SK-N-SH (cell line): ENCODE data around the gene PMP22. TPM values are rescaled to one million over a fixed set of nuclear protein-coding genes. Genes with fewer than 3 reads are reported as not detected.

Experiments used
- CTCF ChIA-PET: fragments of 300-600, 350-600 bp; formaldehyde crosslinking; extraction: SDS; loops from one replicate; lab custom pipeline; 2021; lab: Yijun Ruan, JAX
- POLR2A ChIA-PET: fragments of 350-600 bp; sonication (Branson Sonifier 250); formaldehyde crosslinking; extraction: SDS; loops from one replicate; lab custom pipeline; 2020; ENCODE audit warnings: antibody characterized with exemption, inconsistent platforms; lab: Yijun Ruan, JAX
- DNase-seq: peaks from one replicate; pipeline ENCODE4 v3.0.0; 2012
- H2AFZ ChIP-seq: fragments of 200-600 bp; sonication (generic); 2 replicates; pipeline ENCODE4 v1.8.1; 2016; ENCODE audit warnings: antibody characterized with exemption, mild to moderate bottlenecking, low read depth
- H3F3A ChIP-seq: fragments of 200-600 bp; sonication (generic); replicated peaks from 2 replicates; pipeline ENCODE3; 2016; ENCODE audit warnings: antibody characterized with exemption, mild to moderate bottlenecking; ENCODE audit not compliant: insufficient read depth
- H3K27ac ChIP-seq, 2 experiments: fragments of 200-500 bp in 1 of 2; fragments of 200-600 bp in 1 of 2; sonication (Bioruptor generic) in 1 of 2; sonication (generic), shearing (Covaris generic) in 1 of 2; 2 replicates each; pipeline versions ENCODE4 v1.5.1 to v1.6.1; 2014 to 2016; ENCODE audit warnings: low read depth in 2 of 2, inconsistent platforms in 1 of 2, low read length in 1 of 2, mild to moderate bottlenecking in 1 of 2, mixed read lengths in 1 of 2
- H3K27me3 ChIP-seq: fragments of 200-600 bp; sonication (generic), shearing (Covaris generic); 2 replicates; pipeline ENCODE4 v1.6.1; 2016; ENCODE audit warnings: mixed run types; ENCODE audit not compliant: insufficient read depth
- H3K36me3 ChIP-seq, 2 experiments: fragments of 200-500 bp in 1 of 2; fragments of 200-600 bp in 1 of 2; sonication (Bioruptor generic) in 1 of 2; sonication (generic) in 1 of 2; replicated peaks in 1 of 2; 2 replicates each; pipeline versions ENCODE3 to v1.5.1; 2014 to 2016; ENCODE audit warnings: low read length in 1 of 2, mild to moderate bottlenecking in 1 of 2; ENCODE audit not compliant: insufficient read depth in 2 of 2, control insufficient read depth in 1 of 2
- H3K4me1 ChIP-seq, 2 experiments: fragments of 200-500 bp in 1 of 2; fragments of 200-600 bp in 1 of 2; sonication (Bioruptor generic) in 1 of 2; sonication (generic), shearing (Covaris generic) in 1 of 2; 2 replicates each; pipeline versions ENCODE4 v1.5.1 to v1.6.1; 2014 to 2016; ENCODE audit warnings: low read depth in 1 of 2, low read length in 1 of 2, mixed run types in 1 of 2; ENCODE audit not compliant: insufficient read depth in 2 of 2, control insufficient read depth in 1 of 2
- H3K4me2 ChIP-seq: fragments of 200-600 bp; sonication (generic), shearing (Covaris generic); 2 replicates; pipeline ENCODE4 v1.6.1; 2017; ENCODE audit warnings: mixed run types
- H3K4me3 ChIP-seq, 2 experiments: fragments of 200-500 bp in 1 of 2; fragments of 200-600 bp in 1 of 2; sonication (Bioruptor generic) in 1 of 2; sonication (generic), shearing (Covaris generic) in 1 of 2; 2 replicates each; pipeline versions ENCODE4 v1.5.1 to v1.8.1; 2014 to 2016; ENCODE audit warnings: low read depth in 2 of 2, inconsistent platforms in 1 of 2, low read length in 1 of 2, mild to moderate bottlenecking in 1 of 2, mixed read lengths in 1 of 2, moderate library complexity in 1 of 2
- H3K79me2 ChIP-seq: fragments of 200-600 bp; sonication (generic); 2 replicates; pipeline ENCODE4 v1.8.1; 2017; ENCODE audit warnings: mild to moderate bottlenecking; ENCODE audit not compliant: insufficient read depth
- H3K9ac ChIP-seq: fragments of 200-600 bp; sonication (generic); 2 replicates; pipeline ENCODE4 v1.6.1; 2017; ENCODE audit warnings: mixed run types
- H3K9me2 ChIP-seq: fragments of 200-600 bp; sonication (generic); 2 replicates; pipeline ENCODE4 v1.6.1; 2017; ENCODE audit warnings: mixed run types
- H3K9me3 ChIP-seq: fragments of 200-600 bp; sonication (generic); 2 replicates; pipeline ENCODE4 v1.6.1; 2017; ENCODE audit warnings: mixed run types, mild to moderate bottlenecking, moderate library complexity
- H4K20me1 ChIP-seq: fragments of 200-600 bp; sonication (generic); 2 replicates; pipeline ENCODE4 v1.6.1; 2017; ENCODE audit warnings: mild to moderate bottlenecking, mixed run types; ENCODE audit not compliant: insufficient read depth
- ELF1 ChIP-seq: IDR thresholded peaks from 2 replicates; pipeline ENCODE4 v1.4.0; 2012
- EP300 ChIP-seq, 2 experiments: IDR thresholded peaks; 2 replicates each; pipeline versions ENCODE4 v1.4.0 to v1.6.1; 2012; ENCODE audit warnings: borderline replicate concordance in 1 of 2, low read depth in 1 of 2, low read length in 1 of 2
- EZH2phosphoT487 ChIP-seq: fragments of 200-600 bp; sonication (generic); IDR thresholded peaks from 2 replicates; pipeline ENCODE4 v1.6.1; 2017; ENCODE audit warnings: low read depth, mixed run types, mild to moderate bottlenecking, antibody characterized with exemption, moderate library complexity, borderline replicate concordance
- FOXJ3 ChIP-seq: sonication (generic); formaldehyde crosslinking; IDR thresholded peaks from 2 replicates; pipeline ENCODE4 v1.5.1; 2020; ENCODE audit warnings: mild to moderate bottlenecking, missing genetic modification reagents
- FOXM1 ChIP-seq: IDR thresholded peaks from 2 replicates; pipeline ENCODE4 v1.4.0; 2012; ENCODE audit warnings: low read depth, mild to moderate bottlenecking
- GABPA ChIP-seq: IDR thresholded peaks from 2 replicates; pipeline ENCODE4 v1.4.0; 2012; ENCODE audit warnings: low read depth, mild to moderate bottlenecking
- GATA2 ChIP-seq: sonication (generic); formaldehyde crosslinking; IDR thresholded peaks from 2 replicates; pipeline ENCODE4 v1.5.0; 2020; ENCODE audit warnings: mild to moderate bottlenecking, missing genetic modification reagents
- JUND ChIP-seq: IDR thresholded peaks from 2 replicates; pipeline ENCODE4 v1.4.0; 2012
- MEF2A ChIP-seq: IDR thresholded peaks from 2 replicates; pipeline ENCODE4 v1.4.0; 2012; ENCODE audit warnings: low read depth, borderline replicate concordance
- MXI1 ChIP-seq: IDR thresholded peaks from 2 replicates; pipeline ENCODE4 v1.6.1; 2012; ENCODE audit warnings: mild to moderate bottlenecking, low read depth, low read length, improper control_type of control experiment
- NRF1 ChIP-seq: IDR thresholded peaks from 2 replicates; pipeline ENCODE4 v1.6.1; 2012; ENCODE audit warnings: low read depth, mild to moderate bottlenecking, low read length
- SIN3A ChIP-seq: IDR thresholded peaks from 2 replicates; pipeline ENCODE4 v1.6.1; 2012; ENCODE audit warnings: low read depth, mild to moderate bottlenecking, low read length, moderate library complexity, borderline replicate concordance
- YY1 ChIP-seq: IDR thresholded peaks from 2 replicates; pipeline ENCODE4 v1.4.0; 2012; ENCODE audit warnings: low read depth, mild to moderate bottlenecking
- WGBS: methylation state at CpG from one replicate; pipeline ENCODE4 v1.1.6; 2017; ENCODE audit warnings: low lambda C conversion rate; 5-methylcytosine and 5-hydroxymethylcytosine counted together
- polyA plus RNA-seq, 3 experiments: library from polyadenylated mRNA; depleted of rRNA; stranded (reverse); fragments of >200 nt; gene quantifications; 2 replicates each; pipeline ENCODE4 v1.2.3, GENCODE V29; 2012
- TF ChIP-seq, protein P1 (sequence below): fragments of 150-350 bp; IDR thresholded peaks from 2 replicates; pipeline ENCODE4 v1.6.1; 2016; ENCODE audit warnings: mild to moderate bottlenecking, low read depth, low read length
- TF ChIP-seq, protein P2 (sequence below): IDR thresholded peaks from 2 replicates; pipeline ENCODE4 v1.6.1; 2012; ENCODE audit warnings: mild to moderate bottlenecking, low read depth, low read length, moderate library complexity
- TF ChIP-seq, protein P3 (sequence below): fragments of 150-350 bp; IDR thresholded peaks from 2 replicates; pipeline ENCODE4 v1.6.1; 2017; ENCODE audit warnings: antibody characterized with exemption, low read length, low read depth, borderline replicate concordance
- TF ChIP-seq, protein P4 (sequence below): IDR thresholded peaks from 2 replicates; pipeline ENCODE4 v1.4.0; 2012; ENCODE audit warnings: low read depth, borderline replicate concordance
- TF ChIP-seq, protein P5 (sequence below): fragments of 200-600 bp; sonication (generic); IDR thresholded peaks from 2 replicates; pipeline ENCODE4 v1.6.1; 2017; ENCODE audit warnings: antibody characterized with exemption, mild to moderate bottlenecking, moderate library complexity
- TF ChIP-seq, protein P6 (sequence below): IDR thresholded peaks from 2 replicates; pipeline ENCODE4 v1.4.0; 2012; ENCODE audit warnings: low read depth

The PMP22 gene
- polyA plus RNA-seq, 1 of the 3 experiments (the other 2 are of a cell fraction): 82.5 TPM

DNA sequence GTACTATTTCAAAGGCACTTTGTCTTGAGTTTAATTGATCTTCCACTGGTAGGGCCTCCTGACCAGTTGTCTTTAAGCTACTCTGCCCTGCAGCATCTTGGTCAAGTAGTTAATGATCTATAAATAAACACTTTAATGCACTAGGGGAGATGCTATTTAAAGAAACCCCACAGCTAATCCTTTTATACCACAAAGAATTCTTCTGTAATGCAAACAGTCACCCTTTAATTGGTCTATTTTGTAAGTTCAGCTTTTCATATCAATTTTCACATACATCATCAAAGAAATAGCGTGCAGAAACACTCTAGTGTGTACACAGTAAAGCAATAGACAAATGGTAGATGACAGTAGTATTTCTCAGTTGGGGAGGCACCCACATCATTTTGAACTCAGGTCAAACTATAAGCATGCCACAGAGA, 70.3 kb downstream of the PMP22 start:
- CTCF ChIA-PET: interaction anchor here (0.5 to 2.6 kb wide), 4 partner anchors 19 to 132 kb away, joined by 3 to 8 read pairs (median 4); no protein-coding TSS in a partner anchor
- H3K36me3 ChIP-seq: no peaks in the 10 kb centered on the region
- DNase-seq: no peak
- H3K79me2 ChIP-seq: no peaks in the 10 kb centered on the region
- H3F3A ChIP-seq: no peaks in the 10 kb centered on the region
- no peaks in the 10 kb centered on the region for H3K9me3 ChIP-seq
- H3K9me2 ChIP-seq: no peaks in the 10 kb centered on the region
- TF ChIP-seq ELF1: no peak
- no peak for TF ChIP-seq MXI1
- TF ChIP-seq EZH2phosphoT487: no peak
- TF ChIP-seq EP300 (IDR thresholded peaks at IDR 0.05; ENCODE audit: borderline replicate concordance in 1 of 2, low read depth in 1 of 2, low read length in 1 of 2): no peak
- no peak for TF ChIP-seq SIN3A
- TF ChIP-seq, protein P1, sequence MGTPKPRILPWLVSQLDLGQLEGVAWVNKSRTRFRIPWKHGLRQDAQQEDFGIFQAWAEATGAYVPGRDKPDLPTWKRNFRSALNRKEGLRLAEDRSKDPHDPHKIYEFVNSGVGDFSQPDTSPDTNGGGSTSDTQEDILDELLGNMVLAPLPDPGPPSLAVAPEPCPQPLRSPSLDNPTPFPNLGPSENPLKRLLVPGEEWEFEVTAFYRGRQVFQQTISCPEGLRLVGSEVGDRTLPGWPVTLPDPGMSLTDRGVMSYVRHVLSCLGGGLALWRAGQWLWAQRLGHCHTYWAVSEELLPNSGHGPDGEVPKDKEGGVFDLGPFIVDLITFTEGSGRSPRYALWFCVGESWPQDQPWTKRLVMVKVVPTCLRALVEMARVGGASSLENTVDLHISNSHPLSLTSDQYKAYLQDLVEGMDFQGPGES: no peak
- TF ChIP-seq NRF1: no peak
- no peak for TF ChIP-seq GABPA
- TF ChIP-seq JUND: no peak
- TF ChIP-seq, protein P2, sequence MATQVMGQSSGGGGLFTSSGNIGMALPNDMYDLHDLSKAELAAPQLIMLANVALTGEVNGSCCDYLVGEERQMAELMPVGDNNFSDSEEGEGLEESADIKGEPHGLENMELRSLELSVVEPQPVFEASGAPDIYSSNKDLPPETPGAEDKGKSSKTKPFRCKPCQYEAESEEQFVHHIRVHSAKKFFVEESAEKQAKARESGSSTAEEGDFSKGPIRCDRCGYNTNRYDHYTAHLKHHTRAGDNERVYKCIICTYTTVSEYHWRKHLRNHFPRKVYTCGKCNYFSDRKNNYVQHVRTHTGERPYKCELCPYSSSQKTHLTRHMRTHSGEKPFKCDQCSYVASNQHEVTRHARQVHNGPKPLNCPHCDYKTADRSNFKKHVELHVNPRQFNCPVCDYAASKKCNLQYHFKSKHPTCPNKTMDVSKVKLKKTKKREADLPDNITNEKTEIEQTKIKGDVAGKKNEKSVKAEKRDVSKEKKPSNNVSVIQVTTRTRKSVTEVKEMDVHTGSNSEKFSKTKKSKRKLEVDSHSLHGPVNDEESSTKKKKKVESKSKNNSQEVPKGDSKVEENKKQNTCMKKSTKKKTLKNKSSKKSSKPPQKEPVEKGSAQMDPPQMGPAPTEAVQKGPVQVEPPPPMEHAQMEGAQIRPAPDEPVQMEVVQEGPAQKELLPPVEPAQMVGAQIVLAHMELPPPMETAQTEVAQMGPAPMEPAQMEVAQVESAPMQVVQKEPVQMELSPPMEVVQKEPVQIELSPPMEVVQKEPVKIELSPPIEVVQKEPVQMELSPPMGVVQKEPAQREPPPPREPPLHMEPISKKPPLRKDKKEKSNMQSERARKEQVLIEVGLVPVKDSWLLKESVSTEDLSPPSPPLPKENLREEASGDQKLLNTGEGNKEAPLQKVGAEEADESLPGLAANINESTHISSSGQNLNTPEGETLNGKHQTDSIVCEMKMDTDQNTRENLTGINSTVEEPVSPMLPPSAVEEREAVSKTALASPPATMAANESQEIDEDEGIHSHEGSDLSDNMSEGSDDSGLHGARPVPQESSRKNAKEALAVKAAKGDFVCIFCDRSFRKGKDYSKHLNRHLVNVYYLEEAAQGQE: no peak
- TF ChIP-seq, protein P3, sequence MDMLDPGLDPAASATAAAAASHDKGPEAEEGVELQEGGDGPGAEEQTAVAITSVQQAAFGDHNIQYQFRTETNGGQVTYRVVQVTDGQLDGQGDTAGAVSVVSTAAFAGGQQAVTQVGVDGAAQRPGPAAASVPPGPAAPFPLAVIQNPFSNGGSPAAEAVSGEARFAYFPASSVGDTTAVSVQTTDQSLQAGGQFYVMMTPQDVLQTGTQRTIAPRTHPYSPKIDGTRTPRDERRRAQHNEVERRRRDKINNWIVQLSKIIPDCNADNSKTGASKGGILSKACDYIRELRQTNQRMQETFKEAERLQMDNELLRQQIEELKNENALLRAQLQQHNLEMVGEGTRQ: no peak
- no peak for TF ChIP-seq GATA2 (CRISPR knock-in tag)
- 16% methylated on average over 1 of the region's 1 CpG for WGBS
- no peak overlapping the region for H3K27ac ChIP-seq
- peaks cover 0 to 13% of the 10 kb centered on the region in 2 experiments; a peak in 2 of 4 replicates for H3K4me1 ChIP-seq
- no peak overlapping the region for H3K4me2 ChIP-seq
- H2AFZ ChIP-seq: no peak overlapping the region
- POLR2A ChIA-PET: no interaction called here
- no peak overlapping the region for H3K9ac ChIP-seq
- H4K20me1 ChIP-seq: no peaks in the 10 kb centered on the region
- H3K27me3 ChIP-seq: no peaks in the 10 kb centered on the region
- no peak overlapping the region for H3K4me3 ChIP-seq

DNA sequence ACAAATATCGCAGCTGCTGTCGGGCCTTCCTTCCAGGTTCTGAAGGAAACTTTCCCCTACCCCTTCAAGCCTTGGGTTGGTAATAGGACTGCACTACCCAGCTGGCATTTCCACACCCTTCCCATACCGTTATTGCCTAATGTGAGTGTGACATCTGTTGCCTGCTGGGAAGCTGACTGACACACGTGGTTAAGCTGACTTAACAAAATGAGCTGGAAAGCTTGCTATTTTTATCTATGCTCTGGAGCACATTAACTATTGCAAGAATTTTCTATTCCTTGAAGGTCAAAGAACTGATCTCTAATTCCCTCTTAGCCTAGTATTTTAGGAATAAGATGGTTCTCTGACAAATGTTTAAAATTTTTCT, 79.5 kb downstream of the PMP22 start:
- 30% methylated on average over 4 of the region's 4 CpGs for WGBS
- H3K27ac ChIP-seq: no peak overlapping the region
- no peak for TF ChIP-seq GABPA
- TF ChIP-seq, protein P4, sequence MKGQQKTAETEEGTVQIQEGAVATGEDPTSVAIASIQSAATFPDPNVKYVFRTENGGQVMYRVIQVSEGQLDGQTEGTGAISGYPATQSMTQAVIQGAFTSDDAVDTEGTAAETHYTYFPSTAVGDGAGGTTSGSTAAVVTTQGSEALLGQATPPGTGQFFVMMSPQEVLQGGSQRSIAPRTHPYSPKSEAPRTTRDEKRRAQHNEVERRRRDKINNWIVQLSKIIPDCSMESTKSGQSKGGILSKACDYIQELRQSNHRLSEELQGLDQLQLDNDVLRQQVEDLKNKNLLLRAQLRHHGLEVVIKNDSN: no peak
- TF ChIP-seq, protein P5, sequence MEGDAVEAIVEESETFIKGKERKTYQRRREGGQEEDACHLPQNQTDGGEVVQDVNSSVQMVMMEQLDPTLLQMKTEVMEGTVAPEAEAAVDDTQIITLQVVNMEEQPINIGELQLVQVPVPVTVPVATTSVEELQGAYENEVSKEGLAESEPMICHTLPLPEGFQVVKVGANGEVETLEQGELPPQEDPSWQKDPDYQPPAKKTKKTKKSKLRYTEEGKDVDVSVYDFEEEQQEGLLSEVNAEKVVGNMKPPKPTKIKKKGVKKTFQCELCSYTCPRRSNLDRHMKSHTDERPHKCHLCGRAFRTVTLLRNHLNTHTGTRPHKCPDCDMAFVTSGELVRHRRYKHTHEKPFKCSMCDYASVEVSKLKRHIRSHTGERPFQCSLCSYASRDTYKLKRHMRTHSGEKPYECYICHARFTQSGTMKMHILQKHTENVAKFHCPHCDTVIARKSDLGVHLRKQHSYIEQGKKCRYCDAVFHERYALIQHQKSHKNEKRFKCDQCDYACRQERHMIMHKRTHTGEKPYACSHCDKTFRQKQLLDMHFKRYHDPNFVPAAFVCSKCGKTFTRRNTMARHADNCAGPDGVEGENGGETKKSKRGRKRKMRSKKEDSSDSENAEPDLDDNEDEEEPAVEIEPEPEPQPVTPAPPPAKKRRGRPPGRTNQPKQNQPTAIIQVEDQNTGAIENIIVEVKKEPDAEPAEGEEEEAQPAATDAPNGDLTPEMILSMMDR: no peak
- no peak for TF ChIP-seq YY1
- no peak for TF ChIP-seq GATA2 (CRISPR knock-in tag)
- TF ChIP-seq MEF2A: no peak
- TF ChIP-seq, protein P6, sequence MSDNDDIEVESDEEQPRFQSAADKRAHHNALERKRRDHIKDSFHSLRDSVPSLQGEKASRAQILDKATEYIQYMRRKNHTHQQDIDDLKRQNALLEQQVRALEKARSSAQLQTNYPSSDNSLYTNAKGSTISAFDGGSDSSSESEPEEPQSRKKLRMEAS: no peak
- TF ChIP-seq FOXM1: no peak
- TF ChIP-seq FOXJ3 (CRISPR knock-in tag): no peak
- no peaks in the 10 kb centered on the region; the same call in 1 of the 2 replicates for H3K27me3 ChIP-seq
- DNase-seq: no peak
- no peak overlapping the region for H3K4me2 ChIP-seq
- no peaks in the 10 kb centered on the region for H3K79me2 ChIP-seq
- H3K4me1 ChIP-seq: no peaks in the 10 kb centered on the region; a peak in 1 of 4 replicates
- no peaks in the 10 kb centered on the region for H3K9me3 ChIP-seq
- H3K9me2 ChIP-seq: no peaks in the 10 kb centered on the region
- ChIA-PET CTCF (interaction anchor here (1.2 to 2.2 kb wide), 2 partner anchors 15 to 317 kb away, joined by 3 to 10 read pairs; no protein-coding TSS in a partner anchor), POLR2A (no interaction called here)
- no peaks in the 10 kb centered on the region for H3K36me3 ChIP-seq
- H3F3A ChIP-seq: no peaks in the 10 kb centered on the region
- no peak overlapping the region for H3K4me3 ChIP-seq
- no peaks in the 10 kb centered on the region for H4K20me1 ChIP-seq
- no peak overlapping the region for H3K9ac ChIP-seq
- H2AFZ ChIP-seq: no peak overlapping the region
